ENCODE data around the gene GRIK4. TPM values are rescaled to one million over a fixed set of nuclear protein-coding genes. Genes with fewer than 3 reads are reported as not detected.
"Not testable (repeated sequence)": the region's sequence is repeated elsewhere in the genome, so short reads cannot be mapped to it uniquely, and the experiment has no call there.

The GRIK4 gene
- total RNA-seq, 2 donors from 2014 or later, result not detected

DNA sequence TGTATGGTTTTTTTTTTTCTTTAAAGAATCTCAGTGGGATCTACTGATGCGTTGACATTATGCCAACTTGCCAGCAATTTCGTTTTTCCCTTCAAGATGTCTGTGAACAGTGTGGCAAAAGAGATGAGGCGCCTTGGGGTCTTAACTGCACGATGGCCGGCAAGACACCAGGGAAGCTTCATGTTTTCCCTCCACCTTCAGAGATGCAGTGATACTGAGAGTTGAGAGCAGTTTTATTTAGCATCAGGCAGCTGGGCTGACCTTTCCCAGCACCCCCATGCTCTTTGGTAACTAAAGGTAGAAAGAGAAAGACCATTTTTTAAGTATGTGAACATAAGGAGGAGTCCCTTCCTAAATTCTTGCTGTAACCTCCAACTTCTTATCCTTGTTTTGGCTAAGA lies 11.7 kb upstream of the GRIK4 start:
- peaks cover 36% of the 10 kb centered on the region for H3K27me3 Mint-ChIP-seq

DNA sequence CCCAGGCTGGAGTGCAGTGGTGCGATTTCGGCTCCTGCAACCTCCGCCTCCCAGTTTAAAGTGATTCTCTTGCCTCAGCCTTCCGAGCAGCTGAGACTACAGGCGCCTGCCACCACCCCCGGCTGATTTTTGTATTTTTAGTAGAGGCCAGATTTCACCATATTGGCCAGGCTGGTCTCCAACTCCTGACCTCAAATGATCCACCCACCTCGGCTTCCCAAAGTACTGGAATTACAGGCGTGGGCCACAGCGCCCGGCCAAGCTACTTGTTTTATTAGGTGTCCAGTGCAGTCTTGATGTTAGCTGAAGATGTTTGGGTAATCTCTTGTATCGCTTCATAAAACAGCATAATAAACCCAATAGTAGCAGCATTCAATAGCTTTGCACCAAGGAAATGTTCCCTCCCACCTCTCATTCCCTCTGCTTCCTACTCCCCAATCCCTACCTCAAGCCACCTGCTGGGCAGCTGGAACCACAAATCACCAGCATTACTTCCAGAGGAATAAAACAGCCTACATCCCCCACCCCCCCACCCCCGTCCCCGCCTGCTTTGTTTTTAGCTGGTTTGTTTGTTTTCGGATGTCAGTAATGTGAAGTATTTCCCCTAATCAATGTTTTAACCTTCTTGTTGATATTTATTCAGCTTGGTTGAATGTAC lies 11.0 kb upstream of the GRIK4 start:
- no peak overlapping the region for H3K27ac Mint-ChIP-seq
- H3K36me3 Mint-ChIP-seq (ENCODE audit: low read depth), result no peaks in the 10 kb centered on the region
- no peaks in the 10 kb centered on the region for H3K4me1 Mint-ChIP-seq
- H3K4me3 Mint-ChIP-seq, result no peak overlapping the region
- H3K9me3 Mint-ChIP-seq, result no peaks in the 10 kb centered on the region
- no peak for ATAC-seq (replicated peaks)
- peaks cover 41% of the 10 kb centered on the region for H3K27me3 Mint-ChIP-seq

More for the DNA sequence above, 11.7 kb upstream of the GRIK4 start:
- Mint-ChIP-seq H3K9me3 (no peaks in the 10 kb centered on the region), H3K4me3 (no peak overlapping the region), H3K36me3 (ENCODE audit: low read depth) (no peaks in the 10 kb centered on the region), H3K27ac (no peak overlapping the region), H3K4me1 (no peaks in the 10 kb centered on the region)
- no peak for ATAC-seq (replicated peaks)

DNA sequence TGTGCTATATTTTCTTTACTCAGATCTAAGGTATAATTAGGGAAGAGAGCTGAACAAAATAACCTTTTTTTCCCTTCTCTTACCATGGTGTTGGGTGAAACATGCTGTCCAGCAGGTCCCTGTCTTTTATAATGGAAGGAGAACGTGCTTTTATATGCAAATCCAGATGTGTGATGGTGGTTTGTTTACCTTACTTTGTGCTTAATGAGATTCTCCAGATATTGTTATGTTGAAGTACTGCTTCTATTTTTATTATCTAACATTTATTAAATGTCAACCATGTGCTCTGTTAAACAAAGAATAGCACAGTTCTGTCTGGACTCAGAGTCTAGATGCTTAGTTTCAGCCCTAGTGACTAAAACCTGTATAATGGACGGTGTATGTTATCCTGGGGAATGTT lies 10.1 kb upstream of the GRIK4 start:
- no peaks in the 10 kb centered on the region for H3K4me1 Mint-ChIP-seq
- H3K36me3 Mint-ChIP-seq (ENCODE audit: low read depth), result no peaks in the 10 kb centered on the region
- ATAC-seq (replicated peaks), result no peak
- peaks cover 47% of the 10 kb centered on the region for H3K27me3 Mint-ChIP-seq
- H3K27ac Mint-ChIP-seq, result no peak overlapping the region
- H3K9me3 Mint-ChIP-seq, result no peaks in the 10 kb centered on the region
- H3K4me3 Mint-ChIP-seq, result no peak overlapping the region

DNA sequence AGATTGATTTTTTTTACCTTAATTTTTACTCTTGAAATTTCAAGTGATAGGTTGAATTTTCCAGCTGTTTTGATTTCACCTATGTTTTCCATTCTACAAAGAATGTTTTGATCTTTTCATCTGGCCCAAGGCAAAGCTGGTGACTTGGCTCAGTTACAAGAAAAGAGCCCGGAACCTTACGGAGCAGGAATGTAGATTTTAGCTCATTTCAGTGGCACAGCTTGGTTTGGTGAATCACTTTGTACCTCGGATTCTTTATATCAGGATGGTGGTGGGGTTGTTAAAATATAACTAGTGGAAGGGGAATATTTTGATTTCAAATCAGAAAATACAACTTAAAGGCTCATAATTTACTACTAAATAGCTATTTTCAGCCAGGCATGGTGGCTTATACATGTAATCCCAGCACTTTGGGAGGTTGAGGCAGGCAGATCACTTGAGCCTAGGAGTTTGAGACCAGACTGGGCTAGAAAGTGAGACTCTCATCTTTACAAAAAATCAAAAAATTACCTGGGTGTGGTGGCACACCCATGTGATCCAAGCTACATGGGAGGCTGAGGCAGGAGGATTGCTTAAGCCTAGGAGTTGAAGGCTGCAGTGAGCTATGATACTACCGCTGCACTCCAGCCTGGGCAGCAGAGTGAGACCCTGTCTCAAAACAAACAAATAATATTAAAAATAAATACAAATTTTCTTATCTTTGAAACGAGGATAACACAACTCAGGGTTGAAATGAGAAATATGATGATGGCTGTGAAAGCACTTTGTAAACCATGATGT lies 9.4 kb upstream of the GRIK4 start:
- H3K36me3 Mint-ChIP-seq (ENCODE audit: low read depth), result no peaks in the 10 kb centered on the region
- no peak overlapping the region for H3K27ac Mint-ChIP-seq
- peaks cover 54% of the 10 kb centered on the region for H3K27me3 Mint-ChIP-seq
- no peak overlapping the region for H3K4me3 Mint-ChIP-seq
- H3K9me3 Mint-ChIP-seq, result no peaks in the 10 kb centered on the region
- ATAC-seq (replicated peaks), result no peak
- no peaks in the 10 kb centered on the region for H3K4me1 Mint-ChIP-seq

DNA sequence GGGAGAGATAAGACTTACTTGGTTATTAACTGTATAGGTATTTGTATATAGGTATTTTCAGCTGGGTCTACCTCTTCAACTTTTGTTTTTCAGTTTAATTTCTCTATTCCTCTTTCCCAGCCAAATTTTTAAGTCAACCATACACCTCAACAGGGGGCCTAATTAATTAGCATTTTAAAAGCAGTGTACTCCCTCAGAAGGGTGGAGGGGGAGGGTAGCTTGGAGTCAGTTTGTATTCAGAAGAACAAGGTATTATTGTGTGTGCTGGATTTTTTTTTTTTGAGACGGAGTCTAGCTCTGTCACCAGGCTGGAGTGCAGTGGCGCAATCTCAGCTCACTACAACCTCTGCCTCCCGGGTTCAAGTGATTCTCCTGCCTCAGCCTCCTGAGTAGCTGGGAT lies 8.0 kb upstream of the GRIK4 start:
- not testable (repeated sequence) for H3K27ac Mint-ChIP-seq; ATAC-seq (replicated peaks); H3K9me3 Mint-ChIP-seq; H3K4me1 Mint-ChIP-seq; H3K36me3 Mint-ChIP-seq (ENCODE audit: low read depth); H3K4me3 Mint-ChIP-seq
- H3K27me3 Mint-ChIP-seq, result peaks cover 56% of the 10 kb centered on the region

DNA sequence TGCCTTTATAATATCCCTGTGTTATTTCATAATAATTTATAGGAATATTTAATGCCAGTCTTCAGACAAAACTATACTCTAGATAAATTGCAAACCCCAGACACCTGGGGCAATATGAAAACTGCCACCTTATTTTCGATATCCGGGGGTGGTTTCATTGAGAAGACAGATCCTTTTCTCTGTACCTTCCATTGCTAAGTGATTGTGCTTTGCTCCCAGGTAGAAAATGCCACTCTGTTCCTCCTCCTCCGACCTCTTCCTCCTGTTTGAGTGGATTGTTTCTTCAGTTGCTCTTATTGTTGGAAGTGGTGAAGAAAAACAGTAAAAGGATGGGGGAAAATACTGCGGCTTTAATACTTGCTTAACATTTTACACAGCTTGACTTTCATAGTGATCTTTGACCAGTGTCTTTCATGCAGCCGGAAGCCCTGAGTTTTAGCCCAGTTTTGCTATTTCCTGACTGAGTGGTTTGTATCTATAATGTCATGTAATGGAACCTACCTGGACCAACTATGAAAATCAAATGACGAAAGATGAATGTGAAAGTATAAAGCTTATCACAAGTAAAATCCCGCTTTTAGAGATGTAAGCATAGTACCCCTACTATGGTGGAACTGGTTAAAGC lies 5.6 kb upstream of the GRIK4 start:
- H3K4me3 Mint-ChIP-seq, result no peak overlapping the region
- no peak for ATAC-seq (replicated peaks)

DNA sequence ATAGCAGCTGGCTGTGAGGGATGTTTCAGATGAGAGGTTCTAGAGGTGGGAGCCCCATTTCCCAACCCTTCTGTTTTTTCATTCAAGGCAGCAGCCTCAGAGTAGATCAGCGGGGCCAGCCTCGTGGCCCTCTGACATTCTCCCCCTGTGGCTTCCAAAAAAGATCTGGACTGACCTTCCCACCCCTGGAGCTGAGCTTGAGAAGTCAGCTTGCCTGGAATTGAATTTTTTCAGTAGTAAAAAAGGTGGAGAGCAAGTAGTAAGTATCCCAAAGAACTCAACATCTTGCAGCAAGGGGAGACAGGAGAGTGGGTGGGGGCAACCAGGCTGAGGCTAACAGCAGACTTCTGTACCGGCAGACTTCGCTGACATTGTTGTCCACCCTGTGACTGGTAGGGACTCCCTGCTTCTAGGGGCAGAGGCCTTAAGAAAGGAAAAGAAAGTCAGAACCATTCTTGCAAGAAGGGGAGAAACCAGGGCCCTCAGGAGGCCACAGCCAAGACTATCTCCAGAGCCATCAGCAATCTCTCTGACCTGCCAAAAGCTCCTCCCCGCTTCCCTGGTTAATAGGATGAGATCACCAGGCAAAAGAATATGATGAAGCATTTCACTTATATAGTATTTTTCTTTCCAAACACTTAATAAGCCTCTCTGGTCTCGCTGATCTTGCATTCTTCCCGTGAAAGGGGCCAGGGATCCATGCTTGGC lies 2.0 kb upstream of the GRIK4 start:
- no peak for ATAC-seq (replicated peaks)
- H3K27ac Mint-ChIP-seq, result no peak overlapping the region
- peaks cover 63% of the 10 kb centered on the region for H3K27me3 Mint-ChIP-seq
- peaks cover 5% of the 10 kb centered on the region for H3K4me1 Mint-ChIP-seq
- no peaks in the 10 kb centered on the region for H3K36me3 Mint-ChIP-seq (ENCODE audit: low read depth)
- H3K4me3 Mint-ChIP-seq, result no peak overlapping the region
- H3K9me3 Mint-ChIP-seq, result no peaks in the 10 kb centered on the region

More for the DNA sequence above, 5.6 kb upstream of the GRIK4 start:
- no peaks in the 10 kb centered on the region for H3K36me3 Mint-ChIP-seq (ENCODE audit: low read depth)
- no peaks in the 10 kb centered on the region for H3K9me3 Mint-ChIP-seq
- H3K27ac Mint-ChIP-seq, result no peak overlapping the region
- peaks cover 2% of the 10 kb centered on the region for H3K4me1 Mint-ChIP-seq
- H3K27me3 Mint-ChIP-seq, result peaks cover 66% of the 10 kb centered on the region

DNA sequence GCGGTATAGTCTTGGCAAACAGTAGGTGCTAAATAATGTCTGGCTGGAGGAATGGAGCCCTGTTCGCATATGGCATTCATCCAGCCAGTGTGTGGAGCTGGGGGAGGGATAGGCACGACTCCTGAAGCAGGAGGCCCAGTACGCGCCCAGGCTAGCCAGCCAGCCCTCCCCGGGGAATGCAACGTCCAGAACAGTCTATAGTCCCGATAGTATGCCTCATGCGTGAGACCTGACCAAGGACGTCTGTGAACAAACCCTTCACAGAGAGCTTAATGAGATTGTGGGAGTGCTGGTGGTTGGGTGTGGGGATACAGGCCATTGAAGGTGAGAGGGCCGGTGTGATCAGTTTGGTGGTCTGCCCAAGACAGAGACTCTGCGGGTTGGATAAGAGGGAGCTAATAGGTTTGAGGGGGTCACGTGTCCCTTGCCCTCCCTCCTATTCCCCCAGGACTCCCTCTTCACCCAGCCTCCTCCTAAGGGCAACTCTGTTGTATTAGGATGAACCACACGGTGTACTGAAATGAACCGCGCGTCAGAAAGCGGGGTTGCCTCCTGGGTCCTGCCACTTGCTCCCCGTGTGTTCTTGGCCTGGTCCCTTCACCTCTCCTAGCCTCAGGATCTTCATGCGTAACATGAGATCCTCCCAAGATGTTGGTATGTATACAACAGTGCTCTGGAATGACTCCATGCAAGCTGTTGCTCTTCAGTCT lies 987 bp upstream of the GRIK4 start:
- Mint-ChIP-seq H3K4me1 (peaks cover 5% of the 10 kb centered on the region), H3K27me3 (peaks cover 68% of the 10 kb centered on the region), H3K4me3 (no peak overlapping the region), H3K9me3 (no peaks in the 10 kb centered on the region), H3K27ac (no peak overlapping the region), H3K36me3 (ENCODE audit: low read depth) (no peaks in the 10 kb centered on the region)
- ATAC-seq (replicated peaks), result no peak

DNA sequence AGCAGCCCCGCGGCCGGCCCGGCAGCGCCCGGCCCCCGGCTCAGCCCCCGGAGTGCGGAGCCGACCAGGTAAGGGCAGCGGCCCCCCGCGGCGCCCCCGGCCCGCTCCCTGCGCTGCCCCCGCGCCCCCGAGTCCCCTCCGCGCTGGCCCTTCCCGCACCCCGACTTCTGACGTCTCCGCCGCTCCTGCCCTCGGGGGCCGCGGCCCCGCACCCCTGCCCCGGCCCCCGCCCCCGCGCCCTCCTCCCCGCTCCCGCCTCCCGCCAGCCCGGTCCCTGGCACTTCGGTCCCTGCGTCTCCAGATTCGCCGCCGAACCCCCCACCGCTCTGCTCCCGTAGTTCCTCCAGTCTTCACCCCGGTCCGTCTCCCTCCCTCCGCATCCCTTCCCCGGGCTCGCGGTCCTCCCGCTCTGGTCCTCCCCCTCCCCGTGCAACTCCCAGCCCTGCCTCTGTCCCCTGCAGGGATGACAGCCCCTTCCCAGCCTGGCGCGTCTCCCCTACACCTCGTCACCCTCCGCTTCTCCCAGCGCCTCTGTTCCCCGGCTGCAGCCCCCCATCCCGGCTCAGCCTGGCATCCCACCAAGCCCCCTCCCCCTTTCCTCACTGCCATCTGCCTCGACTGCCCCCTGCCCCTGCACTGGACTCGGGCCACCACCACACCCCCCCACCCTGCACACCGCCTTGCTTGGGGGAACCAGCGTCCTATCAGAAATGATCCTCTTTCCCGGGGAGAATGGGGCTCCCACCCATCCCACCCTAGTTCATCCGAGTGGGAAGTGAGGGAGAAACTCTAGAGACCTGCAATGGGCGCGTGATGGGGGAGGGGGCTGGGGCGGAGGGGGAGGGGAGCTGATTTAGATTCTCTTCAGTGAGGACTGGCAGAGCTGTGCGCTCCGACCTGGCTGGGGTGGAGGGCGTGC lies 531 bp downstream of the GRIK4 start:
- Mint-ChIP-seq H3K9me3 (no peaks in the 10 kb centered on the region), H3K4me1 (peaks cover 5% of the 10 kb centered on the region), H3K36me3 (ENCODE audit: low read depth) (no peaks in the 10 kb centered on the region), H3K27me3 (peaks cover 65% of the 10 kb centered on the region), H3K4me3 (no peak overlapping the region), H3K27ac (no peak overlapping the region)
- no peak for ATAC-seq (replicated peaks)

DNA sequence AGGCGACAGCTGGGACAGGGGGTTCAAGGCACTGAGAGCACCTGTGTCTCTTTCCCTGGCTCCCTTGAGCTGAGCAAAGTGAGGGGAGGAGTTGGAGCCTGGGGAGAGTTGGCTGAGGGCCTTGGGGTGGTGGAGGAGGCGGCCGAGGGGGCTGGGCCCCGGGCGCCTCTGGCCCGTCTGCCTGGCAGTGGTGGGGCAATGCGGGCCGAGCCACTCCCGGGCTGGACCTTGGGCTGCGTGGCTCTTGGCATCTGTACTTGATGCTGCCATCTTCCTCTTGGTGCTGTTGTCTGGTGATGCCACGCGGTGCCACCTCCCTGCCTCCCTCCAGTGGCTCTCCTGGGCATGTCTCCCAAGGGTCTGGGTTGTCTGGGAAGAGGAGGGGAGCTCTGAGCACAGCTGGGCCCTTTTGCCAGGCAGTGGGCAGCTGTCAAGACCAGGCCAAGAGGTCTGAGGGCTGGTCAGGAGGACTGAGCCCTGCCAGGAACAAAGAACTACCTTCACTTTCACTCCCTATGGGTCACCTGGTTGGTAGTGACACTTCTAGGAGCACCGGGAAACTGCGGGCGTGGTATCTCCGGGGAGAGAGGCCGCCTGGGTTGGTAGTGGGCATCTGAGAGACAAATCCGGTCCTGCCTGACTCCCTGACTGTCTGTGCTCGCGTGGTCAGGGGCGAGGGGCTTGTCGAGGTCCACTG lies 1.3 kb downstream of the GRIK4 start:
- Mint-ChIP-seq H3K4me1 (peaks cover 5% of the 10 kb centered on the region), H3K4me3 (no peak overlapping the region), H3K9me3 (no peaks in the 10 kb centered on the region), H3K27me3 (peaks cover 68% of the 10 kb centered on the region), H3K27ac (no peak overlapping the region), H3K36me3 (ENCODE audit: low read depth) (no peaks in the 10 kb centered on the region)
- no peak for ATAC-seq (replicated peaks)

DNA sequence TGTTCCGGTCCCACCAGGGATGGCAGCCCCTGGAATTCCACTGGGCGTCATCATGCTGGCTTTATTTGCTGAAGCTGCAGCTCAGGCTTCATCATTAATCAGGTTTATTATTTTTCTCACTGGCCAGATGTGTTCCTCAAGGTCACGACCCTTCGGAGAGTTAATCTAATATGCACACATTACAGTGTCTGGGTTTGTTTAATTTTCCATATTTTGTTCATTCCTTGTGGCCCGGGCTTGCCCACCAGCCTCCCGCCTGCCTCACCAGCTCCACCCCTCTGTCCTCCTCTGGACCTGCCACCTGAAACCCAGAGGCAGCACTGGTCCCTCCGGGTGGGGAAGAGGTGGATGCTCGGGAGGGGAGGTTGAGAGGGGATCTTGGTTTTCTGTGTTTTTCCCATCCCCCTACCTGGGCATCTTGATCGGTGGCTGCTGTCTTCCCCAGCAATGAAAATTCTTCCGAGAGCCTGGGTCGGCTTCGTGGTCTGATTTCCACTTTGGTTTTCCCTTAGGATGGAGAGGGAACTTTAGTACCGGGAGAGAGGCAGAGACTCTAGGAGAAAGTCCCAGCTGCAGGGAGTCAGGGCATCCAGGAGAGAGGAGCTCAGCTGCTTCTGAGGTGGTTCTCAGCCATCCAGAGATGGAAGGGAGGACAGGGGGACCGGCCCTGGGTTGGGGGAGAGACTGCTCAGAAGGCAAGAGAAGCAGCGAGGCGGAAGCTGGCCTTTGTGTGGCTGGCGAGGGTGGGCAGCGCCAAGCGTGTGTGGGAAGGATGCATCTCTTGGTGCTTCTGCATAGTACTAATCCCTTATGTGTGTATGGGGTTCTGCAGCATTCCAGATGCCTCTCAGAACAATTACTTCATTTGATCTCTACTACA lies 2.1 kb downstream of the GRIK4 start:
- Mint-ChIP-seq H3K36me3 (ENCODE audit: low read depth) (no peaks in the 10 kb centered on the region), H3K4me1 (peaks cover 5% of the 10 kb centered on the region), H3K27me3 (peaks cover 62% of the 10 kb centered on the region), H3K9me3 (no peaks in the 10 kb centered on the region), H3K4me3 (no peak overlapping the region), H3K27ac (no peak overlapping the region)
- no peak for ATAC-seq (replicated peaks)

DNA sequence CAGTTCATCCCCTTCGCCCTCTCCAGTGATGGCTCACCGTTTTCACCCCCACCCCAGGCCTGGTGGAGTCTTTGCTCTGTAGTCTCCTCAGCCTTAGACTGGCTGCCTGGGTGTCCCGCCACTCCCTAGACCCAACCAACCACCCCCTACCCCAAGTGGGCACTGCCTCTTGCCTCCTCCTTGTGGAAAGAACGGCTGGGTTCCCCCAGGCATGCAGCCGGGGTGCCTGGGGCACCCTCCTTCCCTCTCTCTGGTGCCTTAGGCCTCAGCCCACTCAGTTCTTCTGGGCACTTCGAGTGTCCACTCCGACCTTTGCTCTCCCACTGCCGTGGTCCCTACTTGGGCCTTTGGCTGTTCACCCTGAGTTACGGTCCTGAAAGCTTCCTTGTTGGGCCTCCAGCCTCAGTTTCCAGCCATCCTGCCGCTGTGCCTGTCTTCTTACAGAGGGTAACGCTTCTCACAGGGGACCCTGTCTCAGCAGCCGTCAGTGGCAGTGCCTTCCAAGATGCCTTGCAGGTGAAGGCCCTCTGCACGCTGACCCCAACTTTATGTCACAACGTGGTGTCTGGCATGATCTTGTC lies 3.1 kb downstream of the GRIK4 start:
- peaks cover 5% of the 10 kb centered on the region for H3K4me1 Mint-ChIP-seq
- ATAC-seq (replicated peaks), result no peak
- peaks cover 54% of the 10 kb centered on the region for H3K27me3 Mint-ChIP-seq
- H3K4me3 Mint-ChIP-seq, result no peak overlapping the region
- no peaks in the 10 kb centered on the region for H3K36me3 Mint-ChIP-seq (ENCODE audit: low read depth)
- H3K27ac Mint-ChIP-seq, result no peak overlapping the region
- H3K9me3 Mint-ChIP-seq, result no peaks in the 10 kb centered on the region

All from activated T-helper 17 cell treated with anti-CD3 and anti-CD28 coated beads, Interleukin-2, amount 50 U/mL, for 72 hours (primary cell).